GM10266 (cell line): Measurements from ENCODE around the gene AVP.
A peak's percentile ranks its signal among the peaks of the same experiment; 100 is the strongest.

Experiments used
- DNase-seq: peaks from one replicate; pipeline ENCODE4 v3.0.0; 2012; ENCODE audit errors: extremely low spot score
- CTCF ChIP-seq: IDR thresholded peaks from 2 replicates; pipeline ENCODE4 v1.5.1; 2012; ENCODE audit warnings: mild to moderate bottlenecking, low read depth; ENCODE audit not compliant: control insufficient read depth, insufficient read depth; ENCODE audit errors: missing control alignments

AVP gene

GRCh38 chr20:3045816-3046676 lies 38.5 kb downstream of the AVP start, which contains the start of gene MRPS26:
Gene MRPS26, plus strand, starts transcription at chr20:3046052. Its CDS starts 17 bp downstream, at chr20:3046069.
- peak; percentile 96 for DNase-seq
- no peak for TF ChIP-seq CTCF

- peak; percentile 87 for DNase-seq
- no peak for TF ChIP-seq CTCF
Measured at GRCh38 chr20:3045042-3045815, 39.3 kb downstream of the AVP start.

GRCh38 chr20:3044336-3044965 lies 40.1 kb downstream of the AVP start:
- no peak for DNase-seq
- no peak for TF ChIP-seq CTCF

- no peak for TF ChIP-seq CTCF
- no peak for DNase-seq
Measured at GRCh38 chr20:3043322-3043721, 41.2 kb downstream of the AVP start, which contains the start of gene GNRH2. Gene GNRH2, plus strand, starts transcription at chr20:3043622. Its CDS starts 793 bp downstream, at chr20:3044415.

GRCh38 chr20:3042625-3043024 lies 41.9 kb downstream of the AVP start:
- DNase-seq = no peak
- TF ChIP-seq CTCF = no peak

GRCh38 chr20:3041854-3042409 lies 42.6 kb downstream of the AVP start:
- no peak for TF ChIP-seq CTCF
- DNase-seq = no peak
